Glutamatergic neuron (in vitro differentiated cells): ENCODE measurements around the gene PPFIA3. TPM values are rescaled to one million over a fixed set of nuclear protein-coding genes. Genes with fewer than 3 reads are reported as not detected.
"Not testable (repeated sequence)": the region's sequence is repeated elsewhere in the genome, so short reads cannot be mapped to it uniquely, and the experiment has no call there.

Experiments used
- DNase-seq: peaks from one replicate; pipeline ENCODE4 v3.0.0; 2022
- H3K27ac Mint-ChIP-seq: one replicate; pipeline ENCODE4 v1.8.0; 2020; ENCODE audit warnings: mild to moderate bottlenecking, mixed read lengths, inconsistent platforms; ENCODE audit not compliant: unreplicated experiment
- H3K27me3 Mint-ChIP-seq: one replicate; pipeline ENCODE4 v1.8.0; 2020; ENCODE audit warnings: mild to moderate bottlenecking, moderate library complexity, mixed read lengths, inconsistent platforms; ENCODE audit not compliant: unreplicated experiment
- H3K36me3 Mint-ChIP-seq: one replicate; pipeline ENCODE4 v1.8.0; 2020; ENCODE audit warnings: mild to moderate bottlenecking, mixed read lengths, inconsistent platforms; ENCODE audit not compliant: unreplicated experiment
- H3K4me1 Mint-ChIP-seq: one replicate; pipeline ENCODE4 v1.8.0; 2020; ENCODE audit warnings: mild to moderate bottlenecking, low read depth, mixed read lengths, inconsistent platforms; ENCODE audit not compliant: unreplicated experiment
- H3K4me3 Mint-ChIP-seq: one replicate; pipeline ENCODE4 v1.8.0; 2020; ENCODE audit warnings: mild to moderate bottlenecking, mixed read lengths, inconsistent platforms; ENCODE audit not compliant: unreplicated experiment
- H3K9me3 Mint-ChIP-seq: one replicate; pipeline ENCODE4 v1.8.0; 2020; ENCODE audit warnings: mild to moderate bottlenecking, moderate library complexity, mixed read lengths, inconsistent platforms; ENCODE audit not compliant: unreplicated experiment
- total RNA-seq: library from RNA; stranded (reverse); fragmentation: NEBNext Ultra II Directional; extraction: Animal tissue kit (Norgen Biotek cat#: 25700); gene quantifications from one replicate; pipeline ENCODE4 v1.2.1, GENCODE V29; 2021; ENCODE audit not compliant: unreplicated experiment
- TF ChIP-seq, protein P1 (sequence below): fragments of 200-600 bp; sonication (generic); IDR thresholded peaks from one replicate; pipeline ENCODE4 v1.5.0; 2021; ENCODE audit not compliant: partially characterized antibody, unreplicated experiment

PPFIA3 gene
- total RNA-seq, 1 donor from 2014 or later: 104 TPM

- TF ChIP-seq, protein P1, sequence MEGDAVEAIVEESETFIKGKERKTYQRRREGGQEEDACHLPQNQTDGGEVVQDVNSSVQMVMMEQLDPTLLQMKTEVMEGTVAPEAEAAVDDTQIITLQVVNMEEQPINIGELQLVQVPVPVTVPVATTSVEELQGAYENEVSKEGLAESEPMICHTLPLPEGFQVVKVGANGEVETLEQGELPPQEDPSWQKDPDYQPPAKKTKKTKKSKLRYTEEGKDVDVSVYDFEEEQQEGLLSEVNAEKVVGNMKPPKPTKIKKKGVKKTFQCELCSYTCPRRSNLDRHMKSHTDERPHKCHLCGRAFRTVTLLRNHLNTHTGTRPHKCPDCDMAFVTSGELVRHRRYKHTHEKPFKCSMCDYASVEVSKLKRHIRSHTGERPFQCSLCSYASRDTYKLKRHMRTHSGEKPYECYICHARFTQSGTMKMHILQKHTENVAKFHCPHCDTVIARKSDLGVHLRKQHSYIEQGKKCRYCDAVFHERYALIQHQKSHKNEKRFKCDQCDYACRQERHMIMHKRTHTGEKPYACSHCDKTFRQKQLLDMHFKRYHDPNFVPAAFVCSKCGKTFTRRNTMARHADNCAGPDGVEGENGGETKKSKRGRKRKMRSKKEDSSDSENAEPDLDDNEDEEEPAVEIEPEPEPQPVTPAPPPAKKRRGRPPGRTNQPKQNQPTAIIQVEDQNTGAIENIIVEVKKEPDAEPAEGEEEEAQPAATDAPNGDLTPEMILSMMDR: peak; percentile 74
- Mint-ChIP-seq H3K27me3 (peaks cover 20% of the 10 kb centered on the region), H3K36me3 (peaks cover 17% of the 10 kb centered on the region)
- peak; percentile 70 for DNase-seq
- not testable (repeated sequence) for H3K4me3 Mint-ChIP-seq, H3K4me1 Mint-ChIP-seq, H3K27ac Mint-ChIP-seq, H3K9me3 Mint-ChIP-seq
Measured at GRCh38 chr19:49074869-49075268, 44.5 kb upstream of the PPFIA3 start.

DNA sequence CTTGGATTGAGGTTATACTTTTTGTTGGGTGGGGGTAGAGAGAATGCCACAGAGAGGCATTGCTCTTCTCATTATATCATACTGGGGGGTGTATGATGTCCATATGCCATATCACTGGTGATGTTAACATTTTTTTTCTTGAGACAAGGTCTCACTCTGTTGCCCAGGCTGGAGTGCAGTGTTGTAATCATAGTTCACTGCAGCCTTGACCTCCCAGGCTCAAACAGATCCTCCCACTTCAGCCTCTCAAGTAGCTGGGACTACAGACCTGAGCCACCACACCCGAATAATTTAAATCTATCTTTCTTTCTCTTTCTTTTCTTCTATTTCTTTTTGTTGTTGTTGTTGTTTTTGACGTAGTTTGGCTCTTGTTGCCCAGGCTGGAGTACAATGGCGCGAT is 39.0 kb upstream of the PPFIA3 start:
- H3K4me1 Mint-ChIP-seq: peaks cover 4% of the 10 kb centered on the region
- no peak overlapping the region for H3K4me3 Mint-ChIP-seq
- H3K27ac Mint-ChIP-seq: no peak overlapping the region
- H3K36me3 Mint-ChIP-seq: no peaks in the 10 kb centered on the region
- peaks cover 8% of the 10 kb centered on the region for H3K9me3 Mint-ChIP-seq
- no peak for DNase-seq
- TF ChIP-seq, protein P1: no peak
- H3K27me3 Mint-ChIP-seq: peaks cover 9% of the 10 kb centered on the region

DNA sequence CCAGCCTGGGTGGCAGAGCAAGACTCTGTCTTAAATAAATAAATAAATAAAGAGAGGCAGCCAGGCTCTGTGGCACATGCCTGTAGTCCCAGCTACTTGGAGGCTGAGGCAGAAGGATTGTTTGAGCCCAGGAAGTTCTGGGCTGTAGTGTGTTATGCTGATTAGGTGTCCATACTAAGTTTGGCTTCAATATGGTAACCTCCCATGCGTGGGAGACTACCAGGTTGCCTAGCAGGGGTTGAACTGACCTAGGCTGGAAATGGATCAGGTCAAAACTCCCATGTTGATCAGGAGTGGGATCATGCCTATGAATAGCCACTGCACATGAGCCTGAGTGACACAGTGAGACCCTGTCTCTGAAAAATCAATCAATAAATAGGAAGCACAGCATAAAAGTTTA is 38.1 kb upstream of the PPFIA3 start:
- peaks cover 4% of the 10 kb centered on the region for H3K4me1 Mint-ChIP-seq
- no peaks in the 10 kb centered on the region for H3K36me3 Mint-ChIP-seq
- no peak overlapping the region for H3K4me3 Mint-ChIP-seq
- TF ChIP-seq, protein P1: no peak
- no peak overlapping the region for H3K27ac Mint-ChIP-seq
- DNase-seq: no peak
- H3K9me3 Mint-ChIP-seq: peaks cover 13% of the 10 kb centered on the region
- H3K27me3 Mint-ChIP-seq: peaks cover 10% of the 10 kb centered on the region

DNA sequence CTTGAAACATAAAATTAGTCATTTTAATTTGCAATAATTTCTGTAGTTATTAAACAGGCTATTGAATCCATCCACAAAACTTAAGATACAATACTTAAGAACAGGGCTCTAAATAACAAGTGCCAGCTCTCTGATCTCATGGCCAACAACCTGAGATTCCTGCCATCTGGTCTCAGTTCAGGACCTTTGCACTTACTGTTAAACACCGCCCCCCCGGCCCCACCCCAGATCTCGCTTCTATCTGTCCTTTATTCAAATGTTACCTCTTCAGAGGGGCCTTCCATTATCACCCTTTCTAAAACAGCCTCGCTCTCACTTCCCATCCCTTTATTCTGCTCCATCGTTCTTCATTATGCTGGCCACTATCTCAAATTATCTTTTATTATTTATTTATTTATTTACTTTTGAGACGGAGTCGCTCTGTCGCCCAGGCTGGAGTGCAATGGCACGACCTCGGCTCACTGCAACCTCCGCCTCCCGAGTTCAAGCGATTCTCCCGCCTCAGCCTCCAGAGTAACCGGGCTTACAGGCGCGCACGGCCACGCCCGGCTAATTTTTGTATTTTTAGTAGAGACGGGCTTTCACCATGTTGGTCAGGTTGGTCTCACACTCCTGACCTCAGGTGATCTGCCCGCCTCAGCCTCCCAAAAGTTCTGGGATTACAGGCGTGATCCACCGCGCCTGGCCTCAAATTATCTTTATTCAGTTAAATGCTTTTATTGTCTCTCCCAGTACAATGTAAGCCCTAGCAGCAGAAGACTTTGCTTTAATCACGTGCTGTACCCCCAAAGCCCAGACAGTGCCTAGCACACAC is 34.9 kb upstream of the PPFIA3 start:
- peaks cover 9% of the 10 kb centered on the region for H3K4me1 Mint-ChIP-seq
- H3K27ac Mint-ChIP-seq: peak overlapping the region; percentile 89
- peak overlapping the region; percentile 99 for H3K4me3 Mint-ChIP-seq
- peaks cover 17% of the 10 kb centered on the region for H3K9me3 Mint-ChIP-seq
- H3K36me3 Mint-ChIP-seq: no peaks in the 10 kb centered on the region
- TF ChIP-seq, protein P1: no peak
- DNase-seq: no peak
- peaks cover 10% of the 10 kb centered on the region for H3K27me3 Mint-ChIP-seq
